HPDE6-E6E7 (cell line): ENCODE measurements around the gene GRK2.

Source experiments
- DNase-seq: peaks from one replicate; pipeline ENCODE4 v3.0.0; 2011; ENCODE audit warnings: missing footprints; ENCODE audit errors: extremely low spot score

GRK2 gene

DNA sequence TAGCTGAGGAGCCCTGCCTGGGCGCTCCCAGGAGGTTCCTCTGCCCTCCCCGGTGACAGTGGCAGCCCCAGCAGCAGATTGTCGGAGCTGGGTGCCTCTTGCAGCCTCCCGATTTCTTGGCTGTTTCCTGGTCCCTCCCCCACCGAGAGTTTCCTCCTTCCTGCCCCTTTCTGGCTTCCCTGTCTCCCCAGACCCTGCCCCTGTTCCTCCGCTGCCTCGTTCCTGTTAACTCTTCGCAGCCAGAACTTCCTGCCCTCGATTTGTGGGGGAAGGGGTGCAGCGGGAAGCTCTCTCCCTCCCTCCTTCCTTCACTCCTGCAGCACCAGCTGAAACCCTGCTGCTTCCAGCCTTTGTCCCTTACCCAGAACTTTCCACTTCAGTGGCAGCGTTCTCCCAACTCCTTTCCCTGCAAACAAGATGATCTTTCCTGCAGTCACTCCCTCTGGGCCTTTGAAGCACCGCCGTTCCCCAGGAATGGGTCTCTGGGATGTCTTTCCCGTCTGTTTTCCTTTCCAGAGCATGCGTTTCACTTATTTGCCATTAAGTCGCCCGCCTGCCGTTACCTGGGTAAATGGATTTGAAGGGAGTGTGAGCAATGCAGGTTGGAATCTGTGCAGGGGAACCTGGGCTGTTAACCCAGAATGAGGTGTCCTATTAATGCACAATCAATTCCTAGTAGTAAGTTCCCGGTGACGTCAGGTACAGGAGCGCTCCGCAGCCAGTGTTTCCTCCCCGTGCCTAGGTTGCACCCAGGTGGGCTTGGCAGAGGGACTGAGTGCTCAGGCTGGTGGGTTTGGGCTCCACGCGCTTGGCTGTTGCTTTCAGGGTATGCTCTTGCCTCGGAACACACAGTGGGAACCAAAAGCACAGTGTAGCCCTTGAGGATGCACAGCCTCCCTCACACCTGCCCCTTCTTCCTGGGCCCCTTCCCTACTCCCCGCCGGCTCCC is 4.3 kb downstream of the GRK2 start:
- DNase-seq = no peak

DNA sequence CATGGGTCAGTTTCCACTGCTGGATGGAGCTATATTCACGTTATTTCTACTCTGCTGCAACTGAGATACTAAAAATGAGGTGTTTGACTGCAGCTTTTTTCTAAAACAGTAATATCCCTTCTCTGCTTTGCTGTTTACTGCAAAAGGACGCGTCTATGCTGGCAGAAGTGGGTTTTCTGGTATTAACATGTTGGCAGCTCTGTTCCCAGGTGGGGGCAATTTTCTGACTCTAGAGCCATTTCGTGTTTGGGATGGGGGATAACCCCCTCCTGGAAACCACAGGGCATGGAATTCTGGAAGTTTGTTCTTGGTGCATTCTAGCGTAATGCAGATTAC is 4.9 kb downstream of the GRK2 start:
- no peak for DNase-seq

- no peak for DNase-seq
Observed at GRCh38 chr11:67271541-67272284, 5.4 kb downstream of the GRK2 start.

GRCh38 chr11:67272327-67273259 is 6.3 kb downstream of the GRK2 start:
- no peak for DNase-seq

GRCh38 chr11:67273260-67273990 is 7.2 kb downstream of the GRK2 start:
- DNase-seq = no peak

GRCh38 chr11:67274768-67275605 is 8.7 kb downstream of the GRK2 start:
- DNase-seq = no peak

DNA sequence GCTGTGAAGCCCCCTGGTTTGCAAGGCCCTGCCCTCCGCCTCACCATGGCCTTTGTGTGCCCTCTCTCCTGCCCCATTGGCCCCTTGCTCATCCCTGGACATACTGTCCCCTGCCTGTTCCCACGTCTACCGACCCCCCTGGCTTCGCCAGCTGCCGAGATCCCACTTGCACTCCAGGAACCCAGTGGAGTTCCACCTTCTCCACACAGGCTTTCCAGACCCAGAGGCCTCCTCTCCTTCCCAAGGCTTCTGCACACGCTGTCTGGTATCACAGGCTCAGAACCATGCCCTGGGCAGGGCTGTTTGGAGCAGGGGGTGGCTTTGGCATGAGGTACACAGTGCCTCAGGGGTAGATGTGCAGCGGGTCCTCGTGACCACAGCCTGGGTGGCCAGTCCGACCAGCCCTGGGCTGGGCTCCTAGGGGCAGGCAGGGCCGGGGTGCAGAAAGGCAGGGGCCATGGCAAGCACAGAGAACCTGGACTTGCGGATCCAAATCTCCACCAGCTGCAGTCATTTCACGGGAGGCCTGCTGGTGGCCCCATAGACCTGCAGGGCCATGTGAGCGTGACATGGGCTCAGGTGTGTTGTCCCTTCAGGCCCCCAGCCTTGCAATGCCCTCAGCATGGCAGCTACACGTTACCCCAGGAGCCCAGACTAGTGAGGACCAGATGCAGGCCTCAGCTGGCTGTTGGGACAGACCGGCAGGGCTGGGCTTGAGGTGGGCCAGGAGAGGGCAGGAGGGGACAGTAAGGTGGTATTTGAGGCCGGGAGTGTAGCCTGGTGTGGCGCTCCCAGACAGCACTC is 9.5 kb downstream of the GRK2 start:
- DNase-seq = no peak

- DNase-seq = no peak
Observed at GRCh38 chr11:67276781-67277230, 10.5 kb downstream of the GRK2 start.

DNA sequence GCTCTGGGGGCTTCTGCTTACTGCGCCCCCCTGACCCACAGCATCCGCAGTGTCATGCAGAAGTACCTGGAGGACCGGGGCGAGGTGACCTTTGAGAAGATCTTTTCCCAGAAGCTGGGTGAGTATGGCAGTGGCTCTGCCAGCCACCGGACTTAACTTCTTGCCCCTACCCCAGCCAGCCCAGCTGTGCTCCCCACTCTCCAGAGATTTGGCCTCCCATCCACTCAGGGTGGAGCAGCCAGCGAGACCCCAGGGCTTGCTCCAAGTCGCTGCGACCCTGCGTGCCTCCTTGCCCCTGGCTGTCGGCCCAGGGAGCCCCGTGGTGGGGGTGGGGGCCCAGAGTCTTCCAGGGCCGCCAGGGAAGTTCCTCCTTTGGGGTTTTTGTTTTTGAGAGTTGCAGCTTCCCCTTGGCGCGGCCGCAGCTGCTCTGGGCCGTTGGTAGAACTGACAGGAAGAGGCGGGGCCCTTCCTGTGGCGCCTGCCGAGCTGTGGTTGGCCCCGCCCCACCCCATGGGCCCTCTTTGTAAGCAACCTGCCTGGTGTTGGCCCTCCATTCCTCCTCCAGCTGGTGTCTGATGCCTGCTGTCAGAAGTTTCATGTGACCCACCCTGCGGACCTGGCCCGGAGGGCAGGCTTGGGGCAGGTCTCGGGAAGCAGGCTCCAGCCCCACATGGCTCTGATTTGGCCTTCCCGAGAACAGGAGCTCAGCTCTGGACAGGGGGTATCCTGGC is 11.1 kb downstream of the GRK2 start:
- no peak for DNase-seq

DNA sequence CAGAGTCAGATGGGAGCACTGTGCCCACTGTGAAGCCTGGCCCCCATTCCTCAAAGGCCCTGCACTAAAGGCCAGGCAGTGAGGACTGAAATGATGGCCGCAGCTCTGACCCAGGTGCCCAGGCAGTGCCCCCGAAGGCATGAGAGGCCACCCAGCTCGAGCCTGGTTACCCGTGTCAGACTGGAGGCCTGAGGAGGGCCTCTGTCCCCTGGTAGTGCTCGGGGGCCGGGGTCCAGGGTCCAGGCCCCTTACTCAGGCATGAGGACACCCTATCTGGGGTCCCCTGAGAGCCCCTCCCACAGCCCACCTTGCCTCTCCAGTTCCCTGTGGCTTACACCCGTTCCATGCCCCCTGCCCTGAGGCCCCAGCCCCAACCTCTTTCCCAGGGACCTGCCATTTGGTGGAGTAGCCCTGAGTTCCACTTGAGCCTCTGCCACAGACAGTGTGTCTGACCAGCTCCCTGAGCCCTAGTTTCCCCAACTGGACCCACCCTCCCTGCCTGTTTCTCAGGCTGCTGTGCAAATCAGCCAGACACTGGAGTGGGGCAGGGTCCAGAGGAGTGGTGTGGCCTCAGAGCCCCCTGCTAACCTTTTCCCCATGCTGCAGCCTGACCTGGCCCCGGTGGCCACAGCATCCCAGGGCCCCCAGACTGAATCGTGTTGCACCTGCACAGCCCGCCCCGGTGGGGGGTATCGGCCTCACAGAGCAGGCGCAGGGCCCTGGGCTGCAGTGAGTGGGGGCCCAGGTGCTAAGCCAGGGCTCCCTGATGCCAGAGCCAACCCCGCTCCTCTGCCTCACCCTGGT is 12.1 kb downstream of the GRK2 start:
- DNase-seq = no peak

DNA sequence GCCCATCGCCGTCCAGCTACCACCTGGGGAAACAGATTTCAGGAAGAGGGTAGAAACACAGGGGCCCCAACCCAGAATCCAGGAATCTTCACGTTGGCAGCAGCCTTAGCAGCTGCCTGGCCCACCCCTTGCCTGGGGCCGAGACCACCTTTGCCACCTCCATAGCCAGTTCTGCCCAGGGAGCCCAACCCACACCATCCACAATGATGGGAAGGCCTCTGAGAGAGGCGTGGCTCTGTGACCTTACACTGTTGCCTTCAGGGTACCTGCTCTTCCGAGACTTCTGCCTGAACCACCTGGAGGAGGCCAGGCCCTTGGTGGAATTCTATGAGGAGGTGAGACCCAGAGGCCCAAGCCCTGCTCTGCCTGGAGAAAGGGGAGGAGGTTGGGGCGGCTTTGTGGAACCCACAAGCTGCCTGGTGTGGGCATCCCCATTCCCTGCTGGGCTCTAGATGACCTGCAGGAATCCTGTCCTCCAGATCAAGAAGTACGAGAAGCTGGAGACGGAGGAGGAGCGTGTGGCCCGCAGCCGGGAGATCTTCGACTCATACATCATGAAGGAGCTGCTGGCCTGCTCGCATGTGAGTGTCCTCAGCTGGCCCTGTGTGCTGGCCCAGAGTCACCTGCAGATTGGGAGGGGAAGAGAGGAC is 12.8 kb downstream of the GRK2 start:
- DNase-seq = no peak

DNA sequence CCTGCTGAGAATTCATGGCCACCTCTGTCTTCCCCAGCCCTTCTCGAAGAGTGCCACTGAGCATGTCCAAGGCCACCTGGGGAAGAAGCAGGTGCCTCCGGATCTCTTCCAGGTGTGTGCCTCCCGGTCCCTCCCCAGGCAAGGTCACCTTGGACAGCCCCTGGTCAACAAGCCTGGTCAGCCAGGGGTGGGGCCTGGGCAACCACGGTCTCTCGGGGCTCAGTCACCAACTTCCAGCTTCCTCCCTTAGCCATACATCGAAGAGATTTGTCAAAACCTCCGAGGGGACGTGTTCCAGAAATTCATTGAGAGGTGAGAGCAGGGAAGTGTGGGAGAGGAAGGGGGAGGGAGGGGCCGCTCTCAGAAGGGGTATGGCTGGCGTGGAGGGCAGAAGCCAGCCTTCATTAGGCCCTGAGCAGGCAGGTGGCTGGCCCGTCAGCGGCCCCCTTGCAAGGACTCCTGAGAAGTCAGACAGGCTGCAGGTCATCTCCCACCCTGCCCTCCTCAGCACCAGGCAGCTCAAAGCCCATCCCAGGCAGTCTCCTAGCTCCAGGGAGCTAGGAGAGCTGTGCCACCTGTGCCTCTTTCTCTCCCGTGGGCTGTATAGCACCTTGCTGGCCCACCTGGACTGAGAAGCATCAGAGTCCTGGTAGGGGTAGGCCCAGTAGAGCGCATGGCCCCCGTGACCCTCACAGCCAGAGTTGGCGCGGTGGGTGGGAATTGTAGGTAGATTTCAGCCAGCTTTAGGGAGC is 13.5 kb downstream of the GRK2 start:
- no peak for DNase-seq

- DNase-seq = no peak
Observed at GRCh38 chr11:67280341-67280787, 14.1 kb downstream of the GRK2 start.

DNA sequence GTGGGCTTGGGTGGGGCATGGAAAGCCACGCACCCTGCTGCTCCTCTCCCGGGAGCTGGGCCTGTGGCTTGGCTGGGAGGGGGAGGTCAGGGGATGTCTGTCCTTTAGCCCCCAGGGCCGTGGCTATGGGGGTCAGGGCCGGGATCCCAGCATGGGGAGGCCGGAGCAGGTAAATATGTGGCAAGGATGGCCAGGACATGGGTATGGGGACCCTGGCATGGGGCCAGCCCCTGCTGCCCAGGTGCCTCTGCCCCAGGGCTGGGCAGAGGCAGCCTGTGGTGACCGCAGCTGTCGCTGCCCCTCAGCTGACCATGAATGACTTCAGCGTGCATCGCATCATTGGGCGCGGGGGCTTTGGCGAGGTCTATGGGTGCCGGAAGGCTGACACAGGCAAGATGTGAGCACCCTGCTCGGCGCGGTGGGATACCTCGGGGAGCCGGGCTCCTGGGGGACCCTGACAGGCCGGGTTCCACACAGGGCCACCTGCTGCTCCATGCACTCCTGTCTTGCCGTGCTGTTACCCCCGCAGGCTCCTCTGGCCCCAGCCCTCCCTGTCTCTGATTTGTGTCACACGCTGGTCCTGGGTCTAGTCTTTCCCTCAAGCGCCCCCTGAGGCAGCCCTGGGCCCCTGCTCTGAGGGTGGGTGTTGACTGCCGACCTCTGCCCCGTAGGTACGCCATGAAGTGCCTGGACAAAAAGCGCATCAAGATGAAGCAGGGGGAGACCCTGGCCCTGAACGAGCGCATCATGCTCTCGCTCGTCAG is 14.7 kb downstream of the GRK2 start:
- no peak for DNase-seq

DNA sequence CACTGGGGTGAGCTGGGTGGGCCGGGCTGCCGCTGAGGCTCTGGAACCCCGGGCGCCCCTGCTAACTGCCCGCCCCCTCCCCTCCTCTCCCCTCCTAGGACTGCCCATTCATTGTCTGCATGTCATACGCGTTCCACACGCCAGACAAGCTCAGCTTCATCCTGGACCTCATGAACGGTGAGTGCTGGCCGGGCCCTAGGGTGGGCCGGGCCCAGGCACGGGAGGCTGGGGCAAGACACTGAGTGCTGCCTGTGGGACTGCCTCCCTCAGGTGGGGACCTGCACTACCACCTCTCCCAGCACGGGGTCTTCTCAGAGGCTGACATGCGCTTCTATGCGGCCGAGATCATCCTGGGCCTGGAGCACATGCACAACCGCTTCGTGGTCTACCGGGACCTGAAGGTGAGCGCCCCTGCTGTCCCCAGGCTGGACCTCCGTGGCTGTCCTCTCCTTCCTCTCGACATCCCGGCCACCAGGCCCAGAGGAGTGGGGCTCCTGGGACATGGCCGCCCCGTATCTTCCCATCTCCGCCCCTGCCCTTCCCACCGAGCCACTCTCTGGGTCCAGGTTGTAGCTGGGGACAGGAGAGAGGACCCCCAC is 15.4 kb downstream of the GRK2 start:
- no peak for DNase-seq
